ENCODE measurements around the gene FAM149B1.
"Not testable (repeated sequence)": the region's sequence is repeated elsewhere in the genome, so short reads cannot be mapped to it uniquely, and the experiment has no call there.

The FAM149B1 gene

DNA sequence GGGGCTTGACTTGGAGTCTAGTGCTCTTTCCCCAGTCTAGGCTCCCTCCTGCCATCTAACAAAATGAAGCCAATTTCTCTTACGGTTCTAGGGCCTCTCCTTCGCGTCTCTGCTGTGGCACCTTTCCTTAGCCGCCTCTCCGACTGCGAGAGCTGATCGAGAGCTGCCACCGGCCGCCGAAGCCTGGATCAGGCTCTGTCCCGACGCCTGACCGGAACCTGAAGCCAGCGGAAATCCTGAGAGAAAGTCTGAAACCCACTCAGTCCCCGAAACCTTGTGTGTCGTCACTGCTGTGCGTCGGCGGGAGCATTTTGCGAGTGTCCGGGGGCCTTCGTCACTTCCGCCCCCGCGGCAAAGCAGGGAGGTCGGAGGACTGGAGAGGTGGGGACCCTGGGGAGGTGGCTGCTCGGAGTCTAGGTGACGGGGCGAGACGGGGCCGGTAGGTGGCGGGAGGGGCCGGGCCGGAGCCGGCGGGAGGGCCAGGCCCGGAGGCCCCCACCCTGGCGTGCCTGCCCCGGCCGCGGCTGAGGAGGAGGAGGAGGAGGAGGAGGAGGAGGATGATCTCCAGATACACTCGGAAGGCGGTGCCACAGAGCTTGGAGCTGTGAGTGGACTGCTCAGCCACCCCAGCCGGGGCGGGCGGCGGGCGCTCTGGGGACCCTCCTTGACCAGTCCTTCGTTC is at the start of gene FAM149B1, which contains the start of gene ECD:
FAM149B1 (plus strand) TSS at position 337 of the 682 bp plus-strand sequence; CDS start at position 558, 221 bp downstream.
ECD (minus strand) TSS at position 226 of the 682 bp plus-strand sequence. CDS start 4,071 bp downstream, outside the sequence.
- peak; percentile 84 for DNase-seq (ENCODE audit: low read depth, low spot score)

DNA sequence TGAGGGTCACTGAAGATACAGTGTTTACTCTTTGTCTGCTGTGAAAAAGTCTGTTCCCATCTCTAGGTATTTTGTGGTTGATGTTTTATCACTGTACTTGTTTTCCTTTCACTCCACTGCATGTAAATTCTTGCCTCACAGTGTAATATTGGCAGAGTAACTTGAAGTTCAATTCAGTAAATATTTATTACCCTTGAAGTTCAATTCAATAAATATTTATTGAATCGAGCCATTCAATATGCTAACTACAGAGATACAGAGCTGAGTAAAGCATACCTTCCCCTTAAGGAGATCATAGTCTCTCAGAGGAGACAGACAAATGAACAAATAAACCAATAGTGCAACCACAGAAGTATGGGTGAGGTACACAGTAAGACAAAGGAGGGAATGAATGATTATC is 48.5 kb upstream of the FAM149B1 start:
- no peak for DNase-seq (ENCODE audit: low read depth, low spot score)

DNA sequence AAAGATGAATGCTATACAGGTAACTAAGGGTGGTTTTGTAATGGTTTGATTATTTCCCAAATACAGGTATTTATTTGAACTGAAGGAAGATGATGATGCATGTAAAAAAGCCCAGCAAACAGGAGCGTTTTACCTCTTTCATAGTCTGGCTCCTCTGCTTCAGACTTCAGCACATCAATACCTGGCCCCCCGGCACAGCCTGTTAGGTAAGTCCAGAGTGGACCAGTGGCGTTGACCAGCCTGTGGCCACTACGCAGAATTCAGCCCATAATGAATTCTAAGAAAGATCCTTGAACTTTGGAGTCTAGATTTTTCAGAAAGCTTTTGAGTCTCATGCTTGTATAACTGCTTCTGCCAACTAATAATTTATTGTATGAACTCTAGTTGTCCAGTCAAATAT is 48.0 kb upstream of the FAM149B1 start:
- no peak for DNase-seq (ENCODE audit: low read depth, low spot score)

DNA sequence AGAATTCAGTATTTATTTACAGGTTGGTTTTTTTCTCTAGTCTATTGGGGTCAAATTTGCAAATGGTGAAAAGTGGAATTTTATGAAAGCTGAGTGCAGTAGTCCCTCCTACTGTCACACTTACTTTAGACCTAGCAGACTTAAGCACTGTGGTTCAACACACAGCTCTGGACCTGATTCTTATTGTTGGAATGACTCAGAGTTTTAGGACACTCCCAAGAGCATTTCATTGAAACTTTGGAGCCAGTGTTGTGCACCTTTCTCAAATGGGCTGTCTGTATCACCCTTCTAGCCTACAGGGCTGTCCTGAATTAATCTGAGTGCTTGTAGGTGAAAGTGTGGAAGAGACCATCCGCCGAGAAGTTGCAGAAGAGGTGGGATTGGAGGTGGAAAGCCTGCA is 41.6 kb upstream of the FAM149B1 start:
- no peak for DNase-seq (ENCODE audit: low read depth, low spot score)

DNA sequence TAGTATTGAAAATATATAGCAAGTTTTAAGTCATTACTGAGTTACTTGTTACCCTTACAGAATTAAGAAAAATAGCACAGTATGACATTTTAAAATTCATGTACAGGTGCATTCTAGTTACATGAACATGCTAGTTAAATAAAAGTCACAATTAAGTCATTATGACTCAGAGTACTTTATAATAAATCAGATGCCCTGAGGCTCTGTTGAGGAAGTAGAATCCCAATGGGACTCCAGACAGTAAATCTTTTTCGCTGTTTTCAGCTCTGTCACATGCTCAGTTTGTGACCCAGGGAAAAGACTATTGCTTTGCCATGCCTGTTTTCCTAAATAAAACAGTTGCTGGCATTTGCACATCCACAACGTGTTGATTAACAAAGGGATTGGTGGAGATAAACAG is 36.6 kb upstream of the FAM149B1 start:
- no peak for DNase-seq (ENCODE audit: low read depth, low spot score)

DNA sequence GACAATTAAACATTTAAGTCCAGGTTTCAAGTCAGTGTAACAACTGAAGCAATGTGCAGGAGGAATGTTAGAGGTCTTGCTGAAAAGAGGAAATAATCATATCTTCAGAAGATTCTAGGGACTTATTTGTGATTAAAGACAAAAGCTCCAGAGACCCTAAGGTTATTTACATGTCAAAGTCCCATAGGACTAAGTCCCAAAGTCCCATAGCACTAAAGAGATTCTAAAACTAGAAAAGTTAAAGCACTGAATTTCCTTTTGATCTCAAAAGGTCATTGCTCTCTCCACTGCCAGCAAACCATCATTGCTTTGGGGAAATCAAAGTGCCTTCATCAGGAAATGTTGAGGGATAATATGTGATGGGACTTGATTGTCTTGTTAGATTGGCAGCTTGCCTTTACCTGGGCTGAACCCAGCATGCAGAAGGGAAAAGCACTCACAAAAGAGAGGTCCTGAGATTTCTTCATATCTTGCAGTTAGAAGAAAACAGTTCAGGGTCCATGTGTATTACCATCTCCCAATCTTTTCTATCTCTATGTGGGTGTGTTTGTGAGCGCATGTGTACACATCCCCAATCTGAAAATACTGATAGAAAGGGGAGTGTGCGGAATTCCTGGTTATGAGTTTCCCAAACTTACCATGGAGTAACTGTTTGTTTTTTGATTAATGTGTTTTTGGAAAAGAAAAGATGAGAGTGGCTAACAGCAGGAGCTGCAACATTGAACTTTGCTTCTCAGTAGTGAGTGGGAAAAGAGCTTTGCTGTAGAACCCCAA is 35.8 kb upstream of the FAM149B1 start:
- DNase-seq (ENCODE audit: low read depth, low spot score), result no peak

DNA sequence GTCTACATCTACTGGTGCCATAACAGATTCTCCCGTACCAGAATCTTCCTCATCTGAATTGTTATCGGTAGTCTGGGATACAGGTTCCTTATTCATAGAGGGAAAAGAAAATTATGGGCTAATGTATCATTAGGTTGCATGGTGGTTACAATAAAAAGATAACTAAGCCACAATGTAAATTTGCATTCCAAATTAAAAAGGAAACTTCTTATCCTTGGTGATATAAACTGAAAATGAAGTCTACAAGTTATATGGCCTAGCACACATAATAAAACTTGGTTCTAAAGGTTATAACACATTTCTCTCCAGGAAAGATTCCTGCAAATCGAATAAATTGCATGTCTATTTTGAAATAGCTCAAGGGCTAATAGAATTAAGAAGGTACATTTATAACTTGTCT is 33.2 kb upstream of the FAM149B1 start:
- no peak for DNase-seq (ENCODE audit: low read depth, low spot score)

DNA sequence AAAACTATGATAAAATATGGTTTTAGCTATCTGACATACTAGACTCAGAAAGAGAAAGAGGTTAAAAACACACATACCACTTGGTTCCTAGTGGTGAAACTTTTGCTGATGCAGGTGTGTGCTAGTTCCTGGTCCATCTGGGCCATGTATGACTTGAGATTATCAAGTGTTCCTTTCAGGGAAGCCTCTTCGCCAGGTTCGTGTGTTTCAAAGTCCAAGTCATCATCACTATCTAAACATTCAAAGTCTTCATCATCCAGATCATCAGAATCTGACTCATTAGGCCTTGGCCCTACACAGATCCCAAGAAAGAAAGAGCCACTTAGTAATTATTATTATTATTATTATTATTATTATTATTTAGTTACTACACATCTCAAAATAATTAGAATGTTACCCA is 31.3 kb upstream of the FAM149B1 start:
- no peak for DNase-seq (ENCODE audit: low read depth, low spot score)

DNA sequence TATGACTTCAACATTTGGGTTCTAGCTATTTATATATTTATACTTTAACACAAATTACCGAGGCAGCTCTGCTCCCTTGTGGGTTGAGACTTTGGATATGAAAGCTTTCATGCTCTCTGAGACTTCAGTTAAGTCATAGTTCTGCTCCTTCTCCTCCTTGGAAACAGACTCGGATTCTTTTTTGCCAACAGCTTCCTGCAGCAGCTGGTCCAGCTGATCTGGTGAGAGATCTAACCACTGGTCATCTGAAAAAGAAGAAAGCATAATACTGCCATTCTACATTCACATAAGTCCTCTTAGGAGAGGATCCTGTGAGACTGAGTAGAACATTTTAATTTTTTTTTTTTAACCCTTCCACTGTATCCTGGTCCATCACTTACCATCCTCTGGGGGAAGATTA is 28.7 kb upstream of the FAM149B1 start:
- DNase-seq (ENCODE audit: low read depth, low spot score), result no peak

DNA sequence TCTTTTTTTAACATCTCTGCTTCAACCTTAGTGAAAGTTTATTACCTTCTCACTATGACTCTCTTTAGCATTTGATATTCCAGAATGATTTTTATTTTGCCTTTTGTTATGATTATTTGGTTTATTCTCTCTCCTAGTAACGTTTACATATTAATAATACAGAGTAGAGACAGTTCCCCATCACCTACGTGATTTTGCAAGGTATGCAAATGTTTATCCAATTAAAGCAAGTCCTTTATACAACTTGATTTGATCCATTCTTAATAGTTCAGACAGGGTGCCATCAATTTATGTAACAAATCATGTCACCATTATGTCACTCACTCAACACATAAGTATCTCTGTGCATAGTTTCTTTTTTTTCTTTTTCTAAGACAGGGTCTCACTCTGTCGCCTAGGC is 26.3 kb upstream of the FAM149B1 start:
- DNase-seq (ENCODE audit: low read depth, low spot score), result no peak

DNA sequence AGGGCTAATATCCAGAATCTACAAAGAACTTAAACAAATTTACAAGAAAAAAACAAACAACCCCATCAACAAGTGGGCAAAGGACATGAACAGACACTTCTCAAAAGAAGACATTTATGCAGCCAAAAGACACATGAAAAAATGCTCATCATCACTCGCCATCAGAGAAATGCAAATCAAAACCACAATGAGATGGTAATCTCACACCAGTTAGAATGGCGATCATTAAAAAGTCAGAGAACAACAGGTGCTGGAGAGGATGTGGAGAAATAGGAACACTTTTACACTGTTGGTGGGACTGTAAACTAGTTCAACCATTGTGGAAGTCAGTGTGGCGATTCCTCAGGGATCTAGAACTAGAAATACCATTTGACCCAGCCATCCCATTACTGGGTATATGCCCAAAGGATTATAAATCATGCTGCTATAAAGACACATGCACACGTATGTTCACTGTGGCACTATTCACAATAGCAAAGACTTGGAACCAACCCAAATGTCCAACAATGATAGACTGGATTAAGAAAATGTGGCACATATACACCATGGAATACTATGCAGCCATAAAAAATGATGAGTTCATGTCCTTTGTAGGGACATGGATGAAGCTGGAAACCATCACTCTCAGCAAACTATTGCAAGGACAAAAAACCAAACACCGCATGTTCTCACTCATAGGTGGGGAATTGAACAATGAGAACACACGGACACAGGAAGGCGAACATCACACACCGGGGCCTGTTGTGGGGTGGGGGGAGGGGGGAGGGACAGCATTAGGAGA is 17.1 kb upstream of the FAM149B1 start:
- not testable (repeated sequence) for DNase-seq (ENCODE audit: low read depth, low spot score)

DNA sequence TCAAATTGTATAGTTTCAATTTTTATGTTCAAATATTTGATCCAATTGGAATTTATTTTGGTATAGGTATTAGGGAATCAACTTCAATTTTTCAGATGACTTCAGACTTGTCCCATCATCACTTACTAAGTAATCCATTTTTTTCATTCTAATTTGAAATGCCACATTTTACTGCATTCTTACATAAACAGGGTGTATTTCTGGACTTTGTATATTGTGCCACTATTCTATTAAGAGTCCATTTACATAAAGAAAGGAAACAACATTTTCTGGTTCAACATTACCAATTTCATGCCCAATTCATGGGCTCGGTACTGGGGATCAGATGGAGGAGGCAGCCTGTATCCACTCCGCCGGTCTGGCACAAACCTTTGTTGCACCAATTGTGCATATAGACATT is 15.9 kb upstream of the FAM149B1 start:
- no peak for DNase-seq (ENCODE audit: low read depth, low spot score)

DNA sequence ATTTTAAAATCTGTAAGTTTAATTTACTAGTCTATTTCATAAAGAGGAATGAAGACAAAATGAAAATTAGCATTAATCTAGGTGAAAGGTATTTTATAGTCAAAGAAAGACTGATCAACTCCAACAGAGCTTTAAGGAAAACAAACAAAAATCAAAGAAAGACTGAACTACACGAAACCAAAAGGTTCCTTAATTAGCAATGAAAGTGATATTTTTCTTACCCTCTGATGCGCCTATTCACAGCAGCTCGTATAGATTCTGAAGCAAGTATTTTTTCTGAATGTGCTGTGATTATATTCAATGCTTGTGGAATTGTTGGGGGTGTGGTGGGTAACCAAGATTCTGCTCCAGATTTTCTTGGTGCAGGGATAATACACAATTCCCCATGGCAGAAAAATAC is 11.9 kb upstream of the FAM149B1 start:
- no peak for DNase-seq (ENCODE audit: low read depth, low spot score)

DNA sequence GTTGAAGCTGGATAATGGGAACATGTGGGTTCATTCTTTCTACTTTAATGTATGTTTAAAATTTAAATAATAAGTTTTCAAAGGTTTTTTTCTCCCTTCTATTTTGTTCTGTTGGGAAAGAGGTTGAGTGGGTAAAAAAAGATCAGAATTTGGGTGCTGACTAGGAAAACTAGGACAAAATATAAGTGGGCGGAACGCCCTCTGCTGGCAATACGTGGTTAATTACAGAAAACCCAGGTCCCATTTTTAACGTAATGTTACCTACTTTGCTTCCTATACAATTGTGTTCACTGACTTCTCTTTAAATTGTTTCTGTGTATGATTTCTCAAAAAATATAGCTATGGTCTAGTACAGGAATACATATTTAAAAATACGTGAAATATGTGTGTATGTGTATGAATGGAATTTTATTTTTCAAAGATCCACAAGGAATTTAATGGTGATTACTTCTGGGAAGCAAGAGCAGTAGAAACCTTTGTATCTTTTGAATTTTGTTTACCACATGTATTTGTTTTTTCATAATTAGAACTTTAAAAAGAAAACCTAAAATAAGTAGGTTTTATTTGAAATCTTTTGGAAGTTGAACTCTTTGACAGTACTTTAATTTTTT is 8.8 kb upstream of the FAM149B1 start:
- DNase-seq (ENCODE audit: low read depth, low spot score), result peak; percentile 12

DNA sequence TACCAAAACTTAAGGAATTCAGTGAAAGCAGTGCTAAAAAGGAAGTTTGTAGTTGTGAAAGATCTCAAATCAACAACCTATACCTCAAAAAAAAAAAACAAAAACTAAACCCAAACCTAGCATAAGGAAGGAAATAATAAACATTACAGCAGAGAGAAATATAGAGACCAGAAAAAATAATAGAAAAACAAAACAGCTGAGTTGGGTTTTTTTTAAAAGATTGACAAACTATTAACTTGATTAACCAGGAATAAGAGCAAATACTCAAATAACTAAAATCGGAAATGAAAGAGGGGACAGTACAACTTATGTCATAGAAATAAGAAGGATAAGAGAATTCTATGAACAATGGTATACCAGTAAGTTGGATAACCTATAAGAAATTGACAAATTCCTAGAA is 6.8 kb upstream of the FAM149B1 start:
- no peak for DNase-seq (ENCODE audit: low read depth, low spot score)

DNA sequence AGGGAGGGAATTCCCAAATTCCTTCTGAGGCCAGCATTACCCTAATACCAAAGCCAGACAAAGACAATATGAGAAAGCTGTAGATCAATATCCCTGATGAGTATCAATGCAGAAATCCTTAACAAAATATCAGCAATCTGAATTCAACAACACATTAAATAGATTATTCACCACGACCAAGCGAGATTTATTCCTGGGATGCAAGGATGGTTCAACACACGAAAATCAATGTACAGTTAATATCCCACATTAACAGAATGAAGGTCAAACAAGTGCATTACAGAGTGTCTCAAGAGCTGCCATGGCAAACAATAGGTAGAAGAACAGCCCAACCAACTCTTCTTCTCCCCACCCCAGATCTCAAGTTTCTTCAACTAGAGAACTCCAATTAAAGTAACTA is 6.3 kb upstream of the FAM149B1 start:
- DNase-seq (ENCODE audit: low read depth, low spot score), result no peak

DNA sequence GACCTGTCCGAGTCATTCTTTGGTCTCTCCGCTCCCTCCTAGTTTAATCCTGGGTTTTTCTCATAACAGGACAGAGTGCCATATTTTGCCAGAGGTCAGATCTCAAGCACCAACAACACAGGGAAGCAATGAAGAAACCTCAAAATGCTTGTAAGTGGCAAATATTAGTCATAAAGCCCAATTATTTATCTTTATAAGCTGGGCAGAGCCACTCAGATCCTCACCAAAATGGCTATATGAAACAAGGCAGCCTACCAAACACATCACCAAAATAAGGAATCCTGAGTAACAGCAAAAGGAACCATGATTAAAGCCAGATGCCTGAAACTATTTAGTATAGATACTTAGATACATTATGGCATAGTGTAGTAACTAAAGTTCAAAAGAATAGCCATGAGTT is 4.8 kb upstream of the FAM149B1 start:
- DNase-seq (ENCODE audit: low read depth, low spot score), result no peak

DNA sequence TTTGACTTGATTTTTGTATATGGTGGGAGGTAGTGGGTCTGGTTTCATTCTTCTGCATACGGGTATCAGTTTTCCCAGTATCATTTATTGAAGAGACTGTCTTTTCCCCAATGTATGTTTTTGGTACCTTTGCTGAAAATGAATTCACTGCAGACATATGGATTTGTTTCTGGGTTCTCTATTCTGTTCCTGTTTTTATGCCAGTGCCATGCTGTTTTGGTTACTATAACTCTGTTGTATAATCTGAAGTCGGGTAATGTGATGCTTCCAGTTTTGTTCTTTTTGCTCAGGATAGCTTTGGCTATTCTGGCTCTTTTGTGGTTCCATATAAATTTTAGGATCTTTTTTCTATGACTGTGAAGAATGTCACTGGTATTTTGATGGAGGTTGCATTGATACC is 947 bp upstream of the FAM149B1 start:
- no peak for DNase-seq (ENCODE audit: low read depth, low spot score)

DNA sequence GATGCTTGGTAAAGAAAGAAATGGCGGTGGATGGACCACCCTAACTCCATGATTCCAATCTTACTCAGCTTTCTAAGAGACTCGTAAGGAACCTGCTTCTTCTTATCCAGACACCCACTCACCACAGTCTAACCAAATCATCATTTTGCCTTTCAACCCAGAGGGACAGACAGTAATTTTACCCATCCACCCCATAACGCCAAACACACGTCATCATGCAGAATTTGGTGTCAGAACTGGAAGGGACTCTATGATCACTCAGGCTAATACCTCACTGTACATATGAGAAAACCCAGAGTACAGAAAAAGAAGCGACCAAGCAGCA is 499 bp upstream of the FAM149B1 start:
- DNase-seq (ENCODE audit: low read depth, low spot score), result no peak

DNA sequence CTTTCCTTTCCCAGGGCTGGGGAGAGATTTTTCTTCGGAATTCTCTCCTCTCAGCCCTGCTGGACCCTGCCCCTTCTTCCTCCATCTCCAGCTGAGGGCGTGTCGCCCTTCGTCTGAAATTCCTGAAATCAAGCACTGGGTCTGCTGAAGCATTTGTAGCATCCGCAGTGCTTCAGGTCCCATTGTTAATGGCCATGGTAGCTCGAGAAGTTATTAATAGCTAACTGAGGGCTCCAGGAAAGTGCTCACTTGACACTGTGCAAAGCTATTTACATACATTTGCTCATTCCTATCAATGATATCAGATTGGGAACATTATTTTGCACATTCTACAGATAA is 515 bp downstream of the FAM149B1 start:
- DNase-seq (ENCODE audit: low read depth, low spot score), result no peak

DNA sequence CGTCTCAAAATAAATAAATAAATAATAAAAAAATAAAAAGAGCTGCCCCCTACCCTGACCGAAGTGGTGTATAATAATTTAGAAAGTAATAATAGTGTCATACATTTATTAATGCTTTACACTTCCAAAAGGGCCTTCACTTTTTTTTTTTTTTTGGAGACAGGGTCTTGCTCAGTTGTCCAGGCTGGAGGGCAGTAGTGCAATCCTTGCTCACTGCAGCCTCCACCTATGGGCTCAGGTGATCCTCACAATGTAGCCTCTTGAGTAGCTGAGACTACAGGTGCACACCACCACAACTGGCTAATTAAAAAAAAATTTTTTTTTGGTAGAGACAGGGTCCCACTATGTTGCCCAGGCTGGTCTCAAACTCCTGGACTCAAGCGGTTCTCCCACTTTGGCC is 1.4 kb downstream of the FAM149B1 start:
- no peak for DNase-seq (ENCODE audit: low read depth, low spot score)

DNA sequence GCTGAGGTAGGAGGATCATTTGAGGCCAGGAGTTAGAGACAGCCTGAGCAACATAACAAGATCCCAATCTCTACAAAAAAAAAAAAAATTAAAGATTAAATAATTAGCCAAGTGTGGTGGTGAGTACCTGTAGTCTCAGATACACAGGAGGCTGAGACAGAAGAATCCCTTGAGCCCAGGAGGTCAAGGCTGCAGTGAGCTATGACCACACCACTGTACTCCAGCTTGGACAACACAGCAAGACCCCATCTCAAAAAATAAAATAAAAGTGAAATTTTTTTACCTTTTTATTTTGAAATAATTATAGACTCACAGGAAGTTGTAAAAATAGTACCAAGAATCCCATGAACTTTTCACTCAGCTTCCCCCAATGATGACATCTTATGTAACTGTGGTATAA is 4.9 kb downstream of the FAM149B1 start:
- DNase-seq (ENCODE audit: low read depth, low spot score), result no peak
